ENCODE data around the gene FNDC3B.

The FNDC3B gene

DNA sequence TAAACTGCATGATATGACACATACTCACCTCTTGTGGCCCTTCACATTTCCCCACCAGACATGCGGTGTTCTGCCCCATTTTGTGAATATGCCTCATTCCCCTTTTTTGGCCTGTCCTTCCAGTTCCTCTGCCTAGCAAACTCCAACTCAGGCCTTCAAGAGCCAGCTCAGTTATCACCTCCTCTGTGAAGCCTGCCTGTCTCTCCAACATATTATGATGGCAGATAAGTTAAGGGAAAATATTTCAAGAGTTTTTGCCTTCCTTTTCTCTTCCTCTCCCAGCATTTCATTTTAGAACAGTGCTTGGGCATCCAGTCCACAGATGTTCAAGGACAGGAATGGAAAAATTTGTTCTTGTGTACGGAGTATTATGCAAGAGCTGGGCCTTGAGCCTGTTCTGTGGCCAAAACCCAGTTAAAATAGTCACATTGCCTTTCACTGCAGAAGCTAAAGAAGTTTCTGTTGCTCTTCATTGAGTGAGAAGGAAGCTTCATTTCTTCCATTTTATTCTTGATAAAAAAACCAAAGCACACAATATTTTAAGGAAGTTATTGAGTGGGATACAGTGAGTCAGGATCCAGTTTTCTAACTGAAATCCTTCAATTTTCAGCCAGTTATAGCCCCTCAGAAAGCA is 216.8 kb downstream of the FNDC3B start:
- no peaks in the 10 kb centered on the region for H3K79me2 ChIP-seq (ENCODE audit: low read length)

DNA sequence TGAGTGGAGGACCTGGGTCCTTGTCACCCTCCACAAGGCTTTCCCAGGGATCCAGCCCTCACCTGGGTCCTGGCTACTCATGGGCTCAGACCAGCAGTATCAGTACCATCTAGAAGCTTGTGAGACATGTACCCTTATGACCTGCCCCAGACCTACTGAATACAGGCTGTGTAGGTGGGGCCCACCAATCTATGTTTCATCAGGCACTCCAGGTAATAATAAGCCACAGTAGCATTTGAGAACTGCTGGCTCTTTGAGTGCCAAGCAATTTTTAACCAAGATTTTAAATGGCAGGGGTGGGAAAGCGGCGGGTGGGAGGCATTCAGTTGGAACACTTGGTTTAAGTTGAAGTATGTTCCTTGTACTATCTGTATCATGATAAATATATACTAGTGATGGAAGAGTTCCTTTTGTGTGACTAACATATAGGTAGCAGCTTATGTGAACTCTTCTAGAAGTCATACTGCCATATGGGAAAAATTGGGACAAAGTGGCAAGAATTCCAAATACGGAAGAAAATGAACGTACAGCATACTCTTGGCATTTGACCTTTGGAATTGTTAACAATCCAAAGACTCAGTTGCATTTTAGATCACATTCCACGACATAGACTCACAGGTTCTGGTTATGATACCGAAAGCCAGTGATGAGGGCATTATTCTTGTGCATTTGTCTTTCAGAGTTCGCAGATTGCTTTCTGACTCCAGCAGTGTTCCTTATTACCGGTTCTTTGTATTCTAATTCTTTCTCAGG is 218.4 kb downstream of the FNDC3B start:
- TF ChIP-seq, protein P1, sequence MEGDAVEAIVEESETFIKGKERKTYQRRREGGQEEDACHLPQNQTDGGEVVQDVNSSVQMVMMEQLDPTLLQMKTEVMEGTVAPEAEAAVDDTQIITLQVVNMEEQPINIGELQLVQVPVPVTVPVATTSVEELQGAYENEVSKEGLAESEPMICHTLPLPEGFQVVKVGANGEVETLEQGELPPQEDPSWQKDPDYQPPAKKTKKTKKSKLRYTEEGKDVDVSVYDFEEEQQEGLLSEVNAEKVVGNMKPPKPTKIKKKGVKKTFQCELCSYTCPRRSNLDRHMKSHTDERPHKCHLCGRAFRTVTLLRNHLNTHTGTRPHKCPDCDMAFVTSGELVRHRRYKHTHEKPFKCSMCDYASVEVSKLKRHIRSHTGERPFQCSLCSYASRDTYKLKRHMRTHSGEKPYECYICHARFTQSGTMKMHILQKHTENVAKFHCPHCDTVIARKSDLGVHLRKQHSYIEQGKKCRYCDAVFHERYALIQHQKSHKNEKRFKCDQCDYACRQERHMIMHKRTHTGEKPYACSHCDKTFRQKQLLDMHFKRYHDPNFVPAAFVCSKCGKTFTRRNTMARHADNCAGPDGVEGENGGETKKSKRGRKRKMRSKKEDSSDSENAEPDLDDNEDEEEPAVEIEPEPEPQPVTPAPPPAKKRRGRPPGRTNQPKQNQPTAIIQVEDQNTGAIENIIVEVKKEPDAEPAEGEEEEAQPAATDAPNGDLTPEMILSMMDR (IDR thresholded peaks at IDR 0.05; ENCODE audit: low read depth, low read length), result no peak
- no peak for TF ChIP-seq EZH2phosphoT487 (IDR thresholded peaks at IDR 0.05; ENCODE audit: low read depth)
- H3K9ac ChIP-seq (ENCODE audit: low read length), result no peak overlapping the region
- no peak overlapping the region for H2AFZ ChIP-seq (ENCODE audit: low read depth, low read length)
- no peak overlapping the region for H3K27ac ChIP-seq (ENCODE audit: low read length)
- no peaks in the 10 kb centered on the region for H3K4me1 ChIP-seq (ENCODE audit: low read length)
- H3K9me3 ChIP-seq (ENCODE audit: insufficient read depth, low read length), result no peaks in the 10 kb centered on the region
- no peak overlapping the region for H3K4me2 ChIP-seq (ENCODE audit: low read length)
- no peaks in the 10 kb centered on the region for H3K27me3 ChIP-seq (ENCODE audit: low read depth, low read length)
- no peaks in the 10 kb centered on the region for H4K20me1 ChIP-seq (ENCODE audit: insufficient read depth, low read length)
- H3K4me3 ChIP-seq (ENCODE audit: low read length), result no peak overlapping the region
- H3K36me3 ChIP-seq (replicated peaks; ENCODE audit: low read depth, low read length), result no peaks in the 10 kb centered on the region
- H3K79me2 ChIP-seq (ENCODE audit: low read length), result no peaks in the 10 kb centered on the region

More for the DNA sequence above, 216.8 kb downstream of the FNDC3B start:
- Histone ChIP-seq H3K36me3 (replicated peaks; ENCODE audit: low read depth, low read length) (no peaks in the 10 kb centered on the region), H3K27ac (ENCODE audit: low read length) (no peak overlapping the region), H3K27me3 (ENCODE audit: low read depth, low read length) (no peaks in the 10 kb centered on the region), H3K9ac (ENCODE audit: low read length) (no peak overlapping the region), H3K9me3 (ENCODE audit: insufficient read depth, low read length) (no peaks in the 10 kb centered on the region), H2AFZ (ENCODE audit: low read depth, low read length) (no peak overlapping the region), H4K20me1 (ENCODE audit: insufficient read depth, low read length) (no peaks in the 10 kb centered on the region), H3K4me1 (ENCODE audit: low read length) (no peaks in the 10 kb centered on the region), H3K4me2 (ENCODE audit: low read length) (no peak overlapping the region), H3K4me3 (ENCODE audit: low read length) (no peak overlapping the region)
- TF ChIP-seq EZH2phosphoT487 (IDR thresholded peaks at IDR 0.05; ENCODE audit: low read depth), result no peak
- TF ChIP-seq, protein P1 (IDR thresholded peaks at IDR 0.05; ENCODE audit: low read depth, low read length), result no peak

DNA sequence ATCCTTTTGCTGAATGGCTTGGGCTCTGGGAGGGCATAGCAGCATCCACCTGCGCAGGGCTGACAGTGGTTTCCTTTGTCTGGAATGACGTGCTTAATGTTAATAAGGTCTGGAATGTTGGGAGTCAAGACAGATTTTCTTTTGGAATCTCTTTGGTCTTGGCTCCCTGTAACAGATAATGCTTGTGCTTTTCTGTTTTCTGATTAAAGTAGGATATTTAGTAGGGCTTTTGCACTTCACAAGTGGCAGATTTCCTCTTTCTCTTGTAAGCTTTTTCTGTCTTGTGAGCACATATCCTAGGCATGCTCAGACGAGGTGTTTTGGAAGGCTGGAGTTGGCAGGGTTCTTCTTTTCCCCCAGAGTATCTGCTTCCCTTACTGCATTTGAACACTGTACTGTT is 219.2 kb downstream of the FNDC3B start:
- Histone ChIP-seq H3K9ac (ENCODE audit: low read length) (no peak overlapping the region), H3K27me3 (ENCODE audit: low read depth, low read length) (no peaks in the 10 kb centered on the region), H4K20me1 (ENCODE audit: insufficient read depth, low read length) (no peaks in the 10 kb centered on the region), H3K4me3 (ENCODE audit: low read length) (no peak overlapping the region), H3K9me3 (ENCODE audit: insufficient read depth, low read length) (no peaks in the 10 kb centered on the region), H2AFZ (ENCODE audit: low read depth, low read length) (no peak overlapping the region), H3K27ac (ENCODE audit: low read length) (no peak overlapping the region), H3K79me2 (ENCODE audit: low read length) (no peaks in the 10 kb centered on the region), H3K36me3 (replicated peaks; ENCODE audit: low read depth, low read length) (no peaks in the 10 kb centered on the region), H3K4me2 (ENCODE audit: low read length) (no peak overlapping the region), H3K4me1 (ENCODE audit: low read length) (no peaks in the 10 kb centered on the region)
- TF ChIP-seq EZH2phosphoT487 (IDR thresholded peaks at IDR 0.05; ENCODE audit: low read depth), result no peak
- TF ChIP-seq, protein P1 (IDR thresholded peaks at IDR 0.05; ENCODE audit: low read depth, low read length), result no peak

DNA sequence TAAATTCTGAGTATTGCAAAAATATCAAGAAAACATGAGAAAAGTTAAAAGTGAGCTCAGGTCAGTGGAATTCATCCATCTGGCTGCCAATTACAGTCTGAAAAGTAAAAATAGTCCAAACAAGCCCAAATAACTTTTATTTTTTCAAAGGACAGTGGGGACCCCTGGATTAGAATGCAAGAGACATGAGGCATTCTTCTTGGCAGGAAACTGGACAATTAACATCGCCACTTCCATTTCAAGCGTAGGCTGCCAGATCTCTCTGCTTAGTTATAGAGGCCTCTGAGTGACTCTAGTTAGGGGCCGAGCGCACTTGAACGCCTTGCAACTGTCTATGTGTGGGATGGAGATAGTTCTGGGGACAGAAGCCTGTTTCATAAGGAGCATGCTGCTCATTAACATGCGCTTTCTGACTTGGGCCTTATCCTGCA is 219.7 kb downstream of the FNDC3B start:
- Histone ChIP-seq H2AFZ (ENCODE audit: low read depth, low read length) (no peak overlapping the region), H3K27ac (ENCODE audit: low read length) (no peak overlapping the region), H3K36me3 (replicated peaks; ENCODE audit: low read depth, low read length) (no peaks in the 10 kb centered on the region), H3K9me3 (ENCODE audit: insufficient read depth, low read length) (no peaks in the 10 kb centered on the region), H4K20me1 (ENCODE audit: insufficient read depth, low read length) (no peaks in the 10 kb centered on the region), H3K4me2 (ENCODE audit: low read length) (no peak overlapping the region), H3K79me2 (ENCODE audit: low read length) (no peaks in the 10 kb centered on the region), H3K4me3 (ENCODE audit: low read length) (no peak overlapping the region), H3K4me1 (ENCODE audit: low read length) (no peaks in the 10 kb centered on the region), H3K27me3 (ENCODE audit: low read depth, low read length) (no peaks in the 10 kb centered on the region), H3K9ac (ENCODE audit: low read length) (no peak overlapping the region)
- no peak for TF ChIP-seq EZH2phosphoT487 (IDR thresholded peaks at IDR 0.05; ENCODE audit: low read depth)
- TF ChIP-seq, protein P1 (IDR thresholded peaks at IDR 0.05; ENCODE audit: low read depth, low read length), result no peak

All from OCI-LY3 (cell line).